Measurements from ENCODE around the gene FLCN.

The FLCN gene, protein sequence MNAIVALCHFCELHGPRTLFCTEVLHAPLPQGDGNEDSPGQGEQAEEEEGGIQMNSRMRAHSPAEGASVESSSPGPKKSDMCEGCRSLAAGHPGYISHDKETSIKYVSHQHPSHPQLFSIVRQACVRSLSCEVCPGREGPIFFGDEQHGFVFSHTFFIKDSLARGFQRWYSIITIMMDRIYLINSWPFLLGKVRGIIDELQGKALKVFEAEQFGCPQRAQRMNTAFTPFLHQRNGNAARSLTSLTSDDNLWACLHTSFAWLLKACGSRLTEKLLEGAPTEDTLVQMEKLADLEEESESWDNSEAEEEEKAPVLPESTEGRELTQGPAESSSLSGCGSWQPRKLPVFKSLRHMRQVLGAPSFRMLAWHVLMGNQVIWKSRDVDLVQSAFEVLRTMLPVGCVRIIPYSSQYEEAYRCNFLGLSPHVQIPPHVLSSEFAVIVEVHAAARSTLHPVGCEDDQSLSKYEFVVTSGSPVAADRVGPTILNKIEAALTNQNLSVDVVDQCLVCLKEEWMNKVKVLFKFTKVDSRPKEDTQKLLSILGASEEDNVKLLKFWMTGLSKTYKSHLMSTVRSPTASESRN

DNA sequence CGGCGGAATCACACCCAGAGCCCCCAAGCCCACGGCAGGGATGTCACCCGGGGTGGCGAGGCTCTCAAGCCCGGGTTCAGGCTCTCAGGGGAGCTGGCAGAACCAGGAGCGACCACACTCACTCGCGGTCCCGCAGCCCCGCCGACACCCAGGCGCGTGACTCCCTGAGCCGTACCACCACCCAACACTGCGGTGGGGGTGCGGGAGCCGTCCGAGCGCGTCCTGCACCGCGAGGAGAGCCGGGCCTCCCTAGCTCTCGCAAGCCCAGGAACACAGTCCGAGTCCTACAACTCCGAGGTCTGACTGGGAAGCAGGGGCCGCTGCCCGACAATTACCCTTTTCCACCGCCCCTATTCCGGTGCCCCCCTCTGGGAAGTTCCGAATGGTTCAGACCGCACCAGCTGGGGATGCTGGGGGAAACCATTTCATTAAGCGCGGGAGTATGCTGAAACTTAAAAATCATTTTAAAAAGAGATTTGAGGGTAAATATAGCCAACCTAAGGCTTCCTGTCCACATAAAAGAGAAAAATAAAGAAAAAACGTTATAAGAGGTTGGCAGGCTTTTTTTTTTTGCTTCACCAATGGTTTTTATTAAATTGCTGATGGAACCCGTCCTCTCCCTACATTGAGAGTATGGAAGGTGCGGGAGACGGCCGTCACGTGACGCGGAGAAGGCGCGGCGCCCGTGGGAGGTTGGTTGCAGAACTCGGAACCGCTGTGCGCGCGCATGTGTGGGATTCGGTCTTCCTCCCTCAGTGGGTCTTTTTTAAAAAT lies at the start of gene FLCN:
Gene FLCN (minus strand): TSS at position 143 of the 774 bp plus-strand sequence. CDS start 9,031 bp downstream, outside the sequence.
- peaks cover 18% of the 10 kb centered on the region; the same call in 1 of the 2 replicates for H3K79me2 ChIP-seq (ENCODE audit: insufficient read depth, low read length)
- H3K27ac ChIP-seq (ENCODE audit: low read depth, low read length, poor library complexity, severe bottlenecking): peak within 1 kb of the TSS; percentile 70
- H3K27me3 ChIP-seq (ENCODE audit: insufficient read depth, low read length): no peaks in the 10 kb centered on the region
- peak within 1 kb of the TSS; percentile 68 for H2AFZ ChIP-seq (ENCODE audit: low read length)
- H3K9me2 ChIP-seq (ENCODE audit: low read depth, low read length): no peaks in the 10 kb centered on the region
- TF ChIP-seq, protein P1, sequence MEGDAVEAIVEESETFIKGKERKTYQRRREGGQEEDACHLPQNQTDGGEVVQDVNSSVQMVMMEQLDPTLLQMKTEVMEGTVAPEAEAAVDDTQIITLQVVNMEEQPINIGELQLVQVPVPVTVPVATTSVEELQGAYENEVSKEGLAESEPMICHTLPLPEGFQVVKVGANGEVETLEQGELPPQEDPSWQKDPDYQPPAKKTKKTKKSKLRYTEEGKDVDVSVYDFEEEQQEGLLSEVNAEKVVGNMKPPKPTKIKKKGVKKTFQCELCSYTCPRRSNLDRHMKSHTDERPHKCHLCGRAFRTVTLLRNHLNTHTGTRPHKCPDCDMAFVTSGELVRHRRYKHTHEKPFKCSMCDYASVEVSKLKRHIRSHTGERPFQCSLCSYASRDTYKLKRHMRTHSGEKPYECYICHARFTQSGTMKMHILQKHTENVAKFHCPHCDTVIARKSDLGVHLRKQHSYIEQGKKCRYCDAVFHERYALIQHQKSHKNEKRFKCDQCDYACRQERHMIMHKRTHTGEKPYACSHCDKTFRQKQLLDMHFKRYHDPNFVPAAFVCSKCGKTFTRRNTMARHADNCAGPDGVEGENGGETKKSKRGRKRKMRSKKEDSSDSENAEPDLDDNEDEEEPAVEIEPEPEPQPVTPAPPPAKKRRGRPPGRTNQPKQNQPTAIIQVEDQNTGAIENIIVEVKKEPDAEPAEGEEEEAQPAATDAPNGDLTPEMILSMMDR (IDR thresholded peaks at IDR 0.05; ENCODE audit: low read length): no peak
- no peak for TF ChIP-seq EZH2 (IDR thresholded peaks at IDR 0.05; ENCODE audit: borderline replicate concordance, low read length)
- H3K4me3 ChIP-seq (ENCODE audit: low read depth, low read length, poor library complexity, severe bottlenecking): peak within 1 kb of the TSS; percentile 98
- H3F3A ChIP-seq (ENCODE audit: insufficient read depth, low read length): no peaks in the 10 kb centered on the region
- H3K36me3 ChIP-seq (ENCODE audit: insufficient read depth, low read length): peaks cover 8% of the 10 kb centered on the region
- no peaks in the 10 kb centered on the region for H3K9me3 ChIP-seq (ENCODE audit: low read length)
- no peaks in the 10 kb centered on the region for H4K20me1 ChIP-seq (ENCODE audit: insufficient read depth, low read length)
- H3K4me1 ChIP-seq (ENCODE audit: insufficient read depth, low read length, severe bottlenecking): peaks cover 26% of the 10 kb centered on the region
- peak within 1 kb of the TSS; percentile 100 for H3K4me2 ChIP-seq (ENCODE audit: low read length)
- H3K9ac ChIP-seq (ENCODE audit: low read length): peak within 1 kb of the TSS; percentile 98

DNA sequence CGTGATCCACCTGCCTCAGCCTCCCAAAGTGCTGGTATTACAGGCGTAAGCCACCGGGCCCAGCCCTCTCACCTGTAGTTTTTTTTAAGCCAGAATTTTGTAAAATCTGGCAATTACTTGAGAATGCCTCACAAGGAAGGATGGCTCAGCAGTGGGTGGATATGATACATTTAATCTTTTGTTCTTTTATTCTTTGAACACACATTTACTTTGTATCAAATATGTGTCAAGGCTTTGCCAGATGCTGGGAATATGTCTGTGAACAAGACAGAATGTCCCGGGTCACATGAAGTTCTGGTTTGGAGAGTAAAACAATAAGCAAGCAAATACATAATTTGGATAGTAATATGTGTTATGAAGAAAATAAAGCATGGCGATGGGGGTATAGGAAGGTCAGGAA lies 49.0 kb upstream of the FLCN start:
- no peak for TF ChIP-seq EZH2 (IDR thresholded peaks at IDR 0.05; ENCODE audit: borderline replicate concordance, low read length)
- TF ChIP-seq, protein P1 (IDR thresholded peaks at IDR 0.05; ENCODE audit: low read length): no peak
- Histone ChIP-seq H3K79me2 (ENCODE audit: insufficient read depth, low read length) (no peaks in the 10 kb centered on the region), H2AFZ (ENCODE audit: low read length) (no peak overlapping the region), H3K27me3 (ENCODE audit: insufficient read depth, low read length) (no peaks in the 10 kb centered on the region), H3K9me2 (ENCODE audit: low read depth, low read length) (no peaks in the 10 kb centered on the region), H3K4me1 (ENCODE audit: insufficient read depth, low read length, severe bottlenecking) (peaks cover 31% of the 10 kb centered on the region), H3K9ac (ENCODE audit: low read length) (no peak overlapping the region), H3K4me3 (ENCODE audit: low read depth, low read length, poor library complexity, severe bottlenecking) (no peak overlapping the region), H3F3A (ENCODE audit: insufficient read depth, low read length) (peaks cover 5% of the 10 kb centered on the region; the same call in 1 of the 2 replicates), H3K27ac (ENCODE audit: low read depth, low read length, poor library complexity, severe bottlenecking) (no peak overlapping the region), H3K36me3 (ENCODE audit: insufficient read depth, low read length) (no peaks in the 10 kb centered on the region), H3K9me3 (ENCODE audit: low read length) (no peaks in the 10 kb centered on the region), H4K20me1 (ENCODE audit: insufficient read depth, low read length) (no peaks in the 10 kb centered on the region), H3K4me2 (ENCODE audit: low read length) (no peak overlapping the region)

Data from OCI-LY1 (cell line).